ENCODE data around the gene TBC1D9B. TPM values are rescaled to one million over a fixed set of nuclear protein-coding genes. Genes with fewer than 3 reads are reported as not detected.

TBC1D9B gene
- polyA plus RNA-seq, 6 donors from 2014 or later, result 12.3 to 51.2 (median 21.7) TPM

DNA sequence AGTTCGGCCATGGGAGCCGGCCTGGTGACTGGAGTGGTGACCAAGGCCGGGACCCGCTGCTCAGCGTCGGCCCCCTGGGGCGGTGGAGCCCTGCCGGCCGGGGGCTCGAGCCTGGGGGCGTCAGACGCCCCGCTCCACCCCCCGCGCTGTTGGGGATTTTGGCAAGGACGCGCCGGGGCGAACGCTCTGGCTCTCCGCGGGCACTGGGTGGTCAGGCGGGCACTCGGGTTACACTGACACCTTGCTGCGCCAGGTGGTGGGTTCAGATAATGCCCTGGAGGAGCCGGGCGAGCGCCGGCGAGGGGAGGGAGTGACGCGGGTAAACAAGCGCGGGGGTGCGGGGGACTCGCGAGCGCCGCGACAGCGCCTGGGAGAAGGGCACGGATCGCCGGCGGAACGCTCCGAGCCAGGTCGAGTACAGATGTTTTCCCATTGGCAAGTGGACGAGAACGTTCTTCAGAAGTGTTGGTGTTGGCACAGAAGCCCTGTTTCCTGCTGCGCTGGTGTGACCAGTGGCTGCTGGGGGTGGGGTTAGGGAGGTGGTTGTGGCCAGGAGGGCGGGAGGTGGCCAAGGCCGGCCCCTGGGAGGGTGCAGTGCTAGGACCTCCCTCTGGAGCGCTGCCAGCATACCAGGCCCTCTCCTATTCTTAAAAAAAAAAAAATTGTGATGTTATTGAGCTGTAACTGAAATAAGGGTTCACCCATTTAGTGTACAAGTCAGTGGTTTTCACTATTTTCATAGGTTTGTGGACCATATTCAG, 86.2 kb downstream of the TBC1D9B start:
- Mint-ChIP-seq H3K9me3 (no peaks in the 10 kb centered on the region), H3K4me1 (peaks cover 37 to 64% (median 60%) of the 10 kb centered on the region in 3 donors), H3K27me3 (no peaks in the 10 kb centered on the region), H3K4me3 (peak overlapping the region; percentile 90 to 99 (median 96)), H3K27ac (peak overlapping the region; percentile 98 to 99 (median 98)), H3K36me3 (peaks cover 7 to 10% of the 10 kb centered on the region in 2 donors)
- ATAC-seq (ENCODE audit: low read depth in 2 of 2) (peak; percentile 45 to 50), DNase-seq (peak; percentile 85)

GRCh38 chr5:179820483-179821297, 87.0 kb downstream of the TBC1D9B start, which contains the start of gene SQSTM1:
Gene SQSTM1, plus strand, starts transcription at chr5:179820905. Its CDS starts 32 bp downstream, at chr5:179820937.
- peaks cover 7 to 10% of the 10 kb centered on the region in 2 donors for H3K36me3 Mint-ChIP-seq
- H3K9me3 Mint-ChIP-seq, result no peaks in the 10 kb centered on the region
- peaks cover 39 to 64% (median 61%) of the 10 kb centered on the region in 3 donors for H3K4me1 Mint-ChIP-seq
- DNase-seq (peak; percentile 84), ATAC-seq (ENCODE audit: low read depth in 2 of 2) (peak; percentile 33 to 44)
- no peaks in the 10 kb centered on the region for H3K27me3 Mint-ChIP-seq
- H3K4me3 Mint-ChIP-seq, result peak within 1 kb of the TSS; percentile 90 to 99 (median 96)
- H3K27ac Mint-ChIP-seq, result peak within 1 kb of the TSS; percentile 98 to 99 (median 99)

DNA sequence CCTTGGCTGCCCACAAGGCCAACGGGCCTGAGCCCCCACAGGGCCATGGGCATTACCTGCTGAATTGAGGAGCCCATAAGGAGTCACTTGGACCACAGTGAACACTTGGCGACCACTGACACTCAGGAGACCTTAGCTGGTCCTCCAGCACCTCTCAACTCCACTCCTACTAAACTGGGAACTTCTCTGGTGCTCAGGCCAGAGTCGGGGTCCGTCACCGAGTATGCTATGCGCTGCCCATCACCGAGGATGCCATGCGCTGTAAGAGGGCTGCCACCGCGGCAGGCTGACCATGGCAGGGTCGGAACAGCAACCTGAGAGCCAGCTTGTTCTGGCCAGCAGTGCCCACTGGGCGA, 87.6 kb downstream of the TBC1D9B start:
- ATAC-seq (ENCODE audit: low read depth in 2 of 2) (no peak), DNase-seq (no peak)
- H3K27me3 Mint-ChIP-seq, result no peaks in the 10 kb centered on the region
- H3K36me3 Mint-ChIP-seq, result peaks cover 7% of the 10 kb centered on the region in 2 donors
- peaks cover 40 to 64% (median 63%) of the 10 kb centered on the region in 3 donors for H3K4me1 Mint-ChIP-seq
- no peaks in the 10 kb centered on the region for H3K9me3 Mint-ChIP-seq
- H3K4me3 Mint-ChIP-seq, result peak overlapping the region; percentile 80 to 97 (median 92)
- H3K27ac Mint-ChIP-seq, result peak overlapping the region; percentile 89 to 99 (median 98)

DNA sequence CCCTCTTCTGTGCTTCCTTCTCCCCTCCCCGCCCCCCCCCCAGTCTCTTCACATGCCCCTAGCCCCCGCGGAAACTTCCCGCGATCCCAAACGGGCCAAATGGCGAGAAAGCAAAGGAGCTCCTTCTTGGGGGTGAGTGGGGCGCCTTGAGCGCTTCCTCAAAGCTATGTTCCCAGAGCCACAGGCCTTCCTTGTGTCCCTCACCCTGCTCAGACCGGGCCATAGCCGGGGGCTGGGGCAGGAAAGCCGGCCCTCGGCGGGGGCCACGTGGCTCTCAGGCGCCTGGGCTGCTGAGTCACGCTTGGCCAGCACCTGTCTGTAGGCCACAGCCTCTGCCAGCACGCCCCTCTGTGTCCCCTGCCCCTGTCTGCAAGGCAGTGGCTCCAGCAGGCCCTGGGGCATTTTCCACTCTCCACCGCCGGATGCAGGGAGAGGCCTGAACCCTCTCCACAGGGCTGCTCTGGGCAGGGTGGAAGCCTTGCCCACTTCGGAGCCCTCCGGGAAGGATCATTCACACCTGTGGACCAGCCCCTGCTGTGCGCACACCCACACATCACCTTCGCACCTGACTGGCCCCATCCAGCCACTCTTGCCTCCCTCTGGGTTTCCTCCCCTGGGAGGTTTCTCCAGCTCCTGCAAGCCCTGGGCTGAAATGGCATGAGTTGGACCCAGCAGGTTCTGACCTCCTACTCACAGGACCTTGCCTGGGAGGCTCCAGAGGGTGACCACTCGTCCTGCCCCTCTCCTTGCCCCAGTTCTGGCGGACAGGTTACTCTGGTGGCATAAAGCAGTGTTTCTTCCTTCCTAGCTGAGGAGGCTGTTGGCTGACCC, 88.2 kb downstream of the TBC1D9B start:
- ATAC-seq (ENCODE audit: low read depth in 2 of 2) (peak; percentile 3 to 13), DNase-seq (peak; percentile 61)
- Mint-ChIP-seq H3K27ac (peak overlapping the region; percentile 89 to 99 (median 98)), H3K36me3 (peaks cover 1 to 2% of the 10 kb centered on the region in 2 donors), H3K4me3 (peak overlapping the region; percentile 80 to 97 (median 92)), H3K9me3 (no peaks in the 10 kb centered on the region), H3K4me1 (peaks cover 36 to 59% (median 59%) of the 10 kb centered on the region in 3 donors), H3K27me3 (no peaks in the 10 kb centered on the region)

GRCh38 chr5:179818746-179819295, 88.9 kb downstream of the TBC1D9B start:
- peak overlapping the region; percentile 97 to 99 (median 98) for H3K27ac Mint-ChIP-seq
- DNase-seq, result peak; percentile 94
- peaks cover 35 to 56% (median 53%) of the 10 kb centered on the region in 3 donors for H3K4me1 Mint-ChIP-seq
- peak overlapping the region; percentile 86 to 95 (median 90) for H3K4me3 Mint-ChIP-seq
- no peaks in the 10 kb centered on the region for H3K36me3 Mint-ChIP-seq
- H3K9me3 Mint-ChIP-seq, result no peaks in the 10 kb centered on the region
- ATAC-seq (ENCODE audit: low read depth in 2 of 2), result peak; percentile 70 to 71
- H3K27me3 Mint-ChIP-seq, result no peaks in the 10 kb centered on the region

DNA sequence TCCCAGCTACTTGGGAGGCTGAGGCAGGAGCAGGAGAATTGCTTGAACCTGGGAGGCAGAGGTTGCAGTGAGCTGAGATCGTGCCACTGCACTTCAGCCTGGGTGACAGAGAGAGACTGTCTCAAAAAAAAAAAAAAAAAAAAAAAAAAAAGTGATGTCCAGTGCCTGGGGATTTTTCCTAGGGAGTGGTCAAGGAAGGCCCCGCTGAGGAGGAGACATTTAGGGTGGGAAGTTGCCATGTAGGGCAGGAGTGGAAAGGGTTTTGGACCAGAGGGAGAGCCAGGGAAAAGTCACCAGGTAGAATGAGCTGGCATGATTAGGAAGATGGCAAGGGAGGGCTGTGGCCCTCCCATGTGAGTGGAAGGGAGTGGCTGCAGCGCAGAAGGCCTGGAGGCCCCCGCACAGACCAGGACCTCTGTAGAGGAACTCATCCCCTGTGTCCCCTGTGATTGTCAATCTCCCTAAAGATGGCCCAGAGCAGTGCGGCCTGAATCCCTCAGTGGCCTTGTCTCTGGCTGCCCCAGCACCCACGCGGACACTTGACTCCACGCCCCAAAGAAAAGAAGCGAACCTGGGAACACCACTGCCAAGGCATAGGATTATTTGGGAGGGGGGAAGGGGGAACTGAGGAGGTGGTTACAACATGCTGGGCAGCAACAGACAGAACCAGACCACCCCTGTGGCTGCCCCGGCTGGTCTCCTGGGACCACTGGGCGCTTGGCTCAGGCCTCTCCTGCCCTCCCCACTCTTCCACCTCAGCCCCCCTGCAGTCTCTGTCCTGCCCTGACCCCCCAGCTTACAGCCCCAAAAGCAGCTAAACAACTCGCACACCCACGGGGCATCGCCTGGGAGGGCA, 89.6 kb downstream of the TBC1D9B start:
- H3K4me1 Mint-ChIP-seq, result peaks cover 35 to 51% (median 48%) of the 10 kb centered on the region in 3 donors
- no peak for DNase-seq
- no peaks in the 10 kb centered on the region for H3K36me3 Mint-ChIP-seq

DNA sequence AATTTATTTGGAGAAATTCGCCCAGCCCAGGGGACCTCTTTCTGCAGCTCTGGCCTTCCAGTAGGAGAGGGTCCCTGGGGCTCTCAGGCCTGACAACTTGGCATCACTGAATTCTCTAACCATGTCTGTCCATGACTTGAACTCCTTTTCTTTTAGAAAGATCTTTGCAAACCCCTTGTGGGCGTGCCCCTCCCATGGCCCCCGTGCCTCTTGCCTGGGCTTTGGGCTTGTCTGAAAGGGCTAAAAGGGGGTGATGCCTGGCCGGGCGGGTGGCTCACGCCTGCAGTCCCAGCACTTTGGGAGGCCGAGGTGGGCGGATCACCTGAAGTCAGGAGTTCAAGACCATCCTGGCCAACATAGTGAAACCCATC, 90.2 kb downstream of the TBC1D9B start:
- no peaks in the 10 kb centered on the region for H3K27me3 Mint-ChIP-seq
- peak overlapping the region; percentile 57 to 95 (median 88) for H3K4me3 Mint-ChIP-seq
- H3K9me3 Mint-ChIP-seq, result no peaks in the 10 kb centered on the region
- ATAC-seq (ENCODE audit: low read depth in 2 of 2) (no peak), DNase-seq (no peak)
- peaks cover 34 to 45% (median 41%) of the 10 kb centered on the region in 3 donors for H3K4me1 Mint-ChIP-seq
- H3K27ac Mint-ChIP-seq, result peak overlapping the region in 4 of 6 donors; percentile 65 to 99 (median 96)
- H3K36me3 Mint-ChIP-seq, result no peaks in the 10 kb centered on the region

More for the DNA sequence above, 89.6 kb downstream of the TBC1D9B start:
- Mint-ChIP-seq H3K27me3 (no peaks in the 10 kb centered on the region), H3K9me3 (no peaks in the 10 kb centered on the region), H3K27ac (peak overlapping the region; percentile 97 to 99 (median 98)), H3K4me3 (peak overlapping the region; percentile 86 to 95 (median 90))
- ATAC-seq (ENCODE audit: low read depth in 2 of 2), result no peak

DNA sequence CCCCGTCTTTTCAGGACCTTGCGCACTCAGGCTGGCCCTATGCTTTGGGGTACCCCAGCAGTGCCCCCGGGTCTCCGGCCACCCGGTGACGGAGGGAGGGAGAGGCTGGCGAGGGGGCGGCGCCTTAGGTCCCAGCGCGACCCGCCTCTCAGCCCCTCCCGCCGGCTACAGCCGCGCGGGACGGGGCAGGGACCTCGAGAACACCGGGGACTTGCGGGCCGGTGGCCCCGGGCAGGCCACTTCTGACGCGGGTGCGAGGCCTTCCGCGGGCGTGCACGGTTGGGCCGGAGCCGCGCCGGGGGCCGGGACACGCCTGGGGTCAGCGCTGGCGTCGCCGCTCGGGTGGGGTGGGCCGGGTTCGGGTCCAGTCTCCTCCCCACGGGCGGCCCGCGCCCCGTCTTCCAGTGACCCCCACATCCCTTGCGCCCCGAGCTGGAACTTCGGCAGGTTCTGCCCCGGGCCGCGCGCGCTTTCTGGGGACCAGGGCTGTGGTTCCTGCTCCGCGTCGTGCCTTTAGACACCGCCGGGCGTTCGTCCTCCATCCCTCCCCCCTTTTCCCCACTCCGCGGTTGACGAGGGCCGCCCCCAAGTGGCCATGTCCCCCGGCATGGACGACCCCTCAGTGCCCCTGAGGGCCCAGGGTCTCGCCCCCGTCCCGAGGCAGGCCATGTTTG, 90.8 kb downstream of the TBC1D9B start:
- peaks cover 29 to 40% (median 36%) of the 10 kb centered on the region in 3 donors for H3K4me1 Mint-ChIP-seq
- H3K27ac Mint-ChIP-seq, result peak overlapping the region in 4 of 6 donors; percentile 21 to 98 (median 79)
- H3K27me3 Mint-ChIP-seq, result no peaks in the 10 kb centered on the region
- no peaks in the 10 kb centered on the region for H3K9me3 Mint-ChIP-seq
- peak overlapping the region; percentile 60 to 95 (median 88) for H3K4me3 Mint-ChIP-seq
- ATAC-seq (ENCODE audit: low read depth in 2 of 2) (no peak), DNase-seq (no peak)
- H3K36me3 Mint-ChIP-seq, result no peaks in the 10 kb centered on the region

GRCh38 chr5:179816401-179816795, 91.3 kb downstream of the TBC1D9B start:
- Mint-ChIP-seq H3K27ac (peak overlapping the region in 3 of 6 donors; percentile 24 to 98 (median 29)), H3K4me1 (peaks cover 24 to 34% (median 31%) of the 10 kb centered on the region in 3 donors), H3K36me3 (no peaks in the 10 kb centered on the region), H3K4me3 (peak overlapping the region in 6 of 8 donors; percentile 54 to 90 (median 69)), H3K27me3 (no peaks in the 10 kb centered on the region), H3K9me3 (no peaks in the 10 kb centered on the region)
- ATAC-seq (ENCODE audit: low read depth in 2 of 2), result no peak
- no peak for DNase-seq

DNA sequence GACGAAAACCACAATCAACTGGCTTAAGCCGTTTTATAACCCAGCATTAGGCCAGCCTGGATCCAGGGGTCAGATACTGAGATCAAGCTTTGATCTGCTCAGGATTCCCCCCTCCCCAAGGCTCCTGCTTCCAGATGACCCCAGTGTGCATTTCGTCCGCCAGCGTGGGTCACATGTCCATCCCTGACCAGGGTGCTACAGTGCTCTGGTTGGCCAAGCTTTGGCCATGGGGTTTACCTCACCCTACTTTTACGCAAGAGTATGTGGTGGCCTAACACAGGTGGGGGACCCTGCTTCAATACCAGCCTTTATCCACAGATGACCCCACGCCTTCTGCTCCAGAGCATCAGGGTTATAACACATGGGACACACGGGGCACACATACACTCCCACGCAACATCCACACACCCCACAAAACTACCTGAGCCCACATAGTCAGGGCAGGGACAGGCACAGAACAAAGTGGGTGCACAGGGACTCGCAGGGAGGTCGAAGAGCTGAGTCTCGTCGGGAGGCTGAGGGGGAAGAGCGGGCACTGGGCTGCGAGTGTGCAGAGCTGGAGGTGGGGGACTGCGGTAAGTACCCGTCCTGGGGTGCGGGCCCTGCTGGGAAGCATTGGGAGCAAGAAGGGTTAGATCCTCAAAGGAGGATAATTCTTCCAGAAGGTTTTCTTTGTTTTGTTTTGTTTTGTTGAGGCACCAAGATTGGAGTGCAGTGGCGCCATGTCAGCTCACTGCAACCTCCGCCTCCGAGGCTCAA, 92.0 kb downstream of the TBC1D9B start:
- ATAC-seq (ENCODE audit: low read depth in 2 of 2) (no peak), DNase-seq (no peak)
- no peaks in the 10 kb centered on the region for H3K27me3 Mint-ChIP-seq
- no peaks in the 10 kb centered on the region for H3K9me3 Mint-ChIP-seq
- peak overlapping the region in 5 of 6 donors; percentile 13 to 98 (median 50) for H3K27ac Mint-ChIP-seq
- H3K36me3 Mint-ChIP-seq, result no peaks in the 10 kb centered on the region
- H3K4me1 Mint-ChIP-seq, result peaks cover 23 to 33% (median 30%) of the 10 kb centered on the region in 3 donors
- H3K4me3 Mint-ChIP-seq, result peak overlapping the region; percentile 9 to 92 (median 64)

- H3K4me3 Mint-ChIP-seq, result peak overlapping the region in 2 of 8 donors; percentile 51 to 70
- H3K36me3 Mint-ChIP-seq, result no peaks in the 10 kb centered on the region
- ATAC-seq (ENCODE audit: low read depth in 2 of 2) (no peak), DNase-seq (no peak)
- no peaks in the 10 kb centered on the region for H3K27me3 Mint-ChIP-seq
- H3K9me3 Mint-ChIP-seq, result no peaks in the 10 kb centered on the region
- peak overlapping the region in 1 of 6 donors; percentile 26 for H3K27ac Mint-ChIP-seq
- peaks cover 14 to 20% (median 17%) of the 10 kb centered on the region in 3 donors for H3K4me1 Mint-ChIP-seq
Observed at GRCh38 chr5:179814090-179814489, 93.6 kb downstream of the TBC1D9B start.
